ENCODE data around the gene ANKRD13D. TPM values are rescaled to one million over a fixed set of nuclear protein-coding genes. Genes with fewer than 3 reads are reported as not detected.
"Not testable (repeated sequence)": the region's sequence is repeated elsewhere in the genome, so short reads cannot be mapped to it uniquely, and the experiment has no call there.

ANKRD13D gene
- total and polyA plus RNA-seq, 12 donors: 8.7 to 205 (median 40.4) TPM

DNA sequence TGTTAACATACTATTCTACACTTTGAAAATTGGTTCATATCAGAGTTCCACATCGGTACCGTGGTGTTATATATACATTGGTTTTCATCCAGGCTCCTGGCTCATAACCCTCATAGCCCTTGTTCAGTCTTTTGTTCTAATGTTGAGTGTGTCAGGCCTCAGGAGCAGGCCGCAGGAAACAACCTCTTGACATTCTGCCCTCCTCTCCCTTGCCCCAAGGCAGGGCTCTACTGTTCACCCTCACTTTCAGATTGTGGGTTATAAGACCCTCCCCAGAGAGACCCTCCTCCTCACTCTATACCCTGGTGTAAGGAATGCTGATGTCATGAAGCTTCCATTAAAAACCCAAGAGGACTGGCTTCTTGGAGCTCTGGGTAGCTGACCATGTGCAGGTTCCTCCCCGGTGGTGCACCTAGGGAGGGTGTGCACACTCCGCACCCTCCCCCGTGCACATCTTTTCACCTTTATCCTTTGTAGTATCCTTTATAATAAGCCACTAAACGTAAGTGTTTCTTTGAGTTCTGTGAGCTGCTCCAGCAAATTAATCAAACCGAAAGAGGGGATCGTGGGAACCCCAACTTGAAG is 26.3 kb downstream of the ANKRD13D start:
- DNase-seq: peak in 1 of 7 donors; percentile 29
- Histone ChIP-seq H3K36me3 (replicated peaks in 1 of 2) (peaks cover 0 to 3% of the 10 kb centered on the region in 2 donors), H3K4me1 (replicated peaks in 1 of 2) (peaks cover 0 to 12% of the 10 kb centered on the region in 2 donors), H3K27ac (no peak overlapping the region), H3K27me3 (no peaks in the 10 kb centered on the region), H3K9me3 (replicated peaks in 1 of 3) (no peaks in the 10 kb centered on the region), H3K4me3 (no peak overlapping the region)
- 84 to 91% (median 86%) methylated on average over 9 of the region's 9 CpGs for WGBS, 4 donors
- intact Hi-C loops (cut with DNase I): loop anchor here in 1 of 2 donors (10.0 kb wide), 1 partner anchor 231 kb away; no protein-coding TSS in a partner anchor
- TF ChIP-seq, protein P1, sequence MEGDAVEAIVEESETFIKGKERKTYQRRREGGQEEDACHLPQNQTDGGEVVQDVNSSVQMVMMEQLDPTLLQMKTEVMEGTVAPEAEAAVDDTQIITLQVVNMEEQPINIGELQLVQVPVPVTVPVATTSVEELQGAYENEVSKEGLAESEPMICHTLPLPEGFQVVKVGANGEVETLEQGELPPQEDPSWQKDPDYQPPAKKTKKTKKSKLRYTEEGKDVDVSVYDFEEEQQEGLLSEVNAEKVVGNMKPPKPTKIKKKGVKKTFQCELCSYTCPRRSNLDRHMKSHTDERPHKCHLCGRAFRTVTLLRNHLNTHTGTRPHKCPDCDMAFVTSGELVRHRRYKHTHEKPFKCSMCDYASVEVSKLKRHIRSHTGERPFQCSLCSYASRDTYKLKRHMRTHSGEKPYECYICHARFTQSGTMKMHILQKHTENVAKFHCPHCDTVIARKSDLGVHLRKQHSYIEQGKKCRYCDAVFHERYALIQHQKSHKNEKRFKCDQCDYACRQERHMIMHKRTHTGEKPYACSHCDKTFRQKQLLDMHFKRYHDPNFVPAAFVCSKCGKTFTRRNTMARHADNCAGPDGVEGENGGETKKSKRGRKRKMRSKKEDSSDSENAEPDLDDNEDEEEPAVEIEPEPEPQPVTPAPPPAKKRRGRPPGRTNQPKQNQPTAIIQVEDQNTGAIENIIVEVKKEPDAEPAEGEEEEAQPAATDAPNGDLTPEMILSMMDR (IDR thresholded peaks at IDR 0.05): no peak
- TF ChIP-seq POLR2A (IDR thresholded peaks at IDR 0.05): no peak

DNA sequence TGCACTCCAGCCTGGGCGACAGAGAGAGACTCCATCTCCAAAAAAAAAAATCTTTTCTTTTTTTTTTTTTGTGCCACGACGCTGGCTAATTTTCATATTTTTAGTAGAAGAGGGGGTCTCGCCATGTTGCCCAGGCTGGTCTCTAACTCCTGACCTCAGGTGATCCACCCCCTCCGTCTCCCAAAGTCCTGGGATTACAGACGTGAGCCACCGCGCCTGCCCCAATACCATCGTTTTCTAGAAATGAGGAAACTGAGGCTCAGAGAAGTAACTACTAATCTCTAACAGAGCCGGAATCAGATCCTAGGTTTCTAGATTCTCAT is 27.7 kb downstream of the ANKRD13D start:
- H3K4me3 ChIP-seq: peak overlapping the region in 3 of 4 donors; percentile 3 to 90 (median 73)
- no peaks in the 10 kb centered on the region for H3K27me3 ChIP-seq
- TF ChIP-seq, protein P1 (IDR thresholded peaks at IDR 0.05): no peak
- TF ChIP-seq POLR2A (IDR thresholded peaks at IDR 0.05): no peak
- no peaks in the 10 kb centered on the region for H3K9me3 ChIP-seq (replicated peaks in 1 of 3)
- peaks cover 0 to 12% of the 10 kb centered on the region in 2 donors for H3K4me1 ChIP-seq (replicated peaks in 1 of 2)
- no peak for DNase-seq
- H3K36me3 ChIP-seq (replicated peaks in 1 of 2): no peaks in the 10 kb centered on the region
- intact Hi-C loops (cut with DNase I): loop anchor here (2.0 to 10.0 kb wide), 2 partner anchors 50 to 232 kb away; partner anchors contain the start of gene GRK2 (in 2 of the 2)
- peak overlapping the region; percentile 44 to 94 (median 80) for H3K27ac ChIP-seq
- WGBS, 4 donors: 1 to 3% (median 2%) methylated on average over 8 to 10 of the region's 10 CpGs

DNA sequence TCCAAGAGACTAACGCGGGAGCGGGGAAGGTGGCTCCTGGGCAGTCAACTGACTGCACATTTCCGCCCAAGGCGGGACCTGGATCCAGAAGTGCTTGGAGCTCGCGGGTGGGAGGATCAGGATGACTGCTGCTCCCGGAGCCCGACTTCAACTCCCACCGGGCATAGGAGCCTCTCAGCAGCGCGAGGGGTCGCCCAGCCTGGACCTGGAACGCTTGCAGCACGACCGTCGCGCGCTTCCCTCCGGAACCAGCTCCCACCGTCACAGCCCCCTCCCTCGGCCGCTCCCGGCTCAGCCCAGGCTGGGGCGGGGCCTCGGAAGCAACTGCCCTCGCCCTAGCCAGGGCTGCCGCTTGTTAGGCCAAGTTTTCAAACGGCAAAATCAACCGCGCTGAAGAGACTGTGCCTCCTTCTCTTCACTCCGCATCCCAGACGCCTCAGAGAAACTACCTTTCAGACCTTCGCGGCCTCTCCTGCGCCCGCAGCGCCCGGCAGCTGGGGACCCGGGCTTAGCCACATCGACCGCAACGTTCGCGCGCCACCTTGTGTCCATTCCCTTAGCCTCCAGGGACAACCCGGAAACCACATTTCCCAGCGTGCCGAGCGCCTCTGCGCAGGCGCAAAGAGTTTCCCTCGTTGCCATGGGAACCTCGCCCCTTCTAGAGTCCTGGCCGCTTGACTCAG is 28.2 kb downstream of the ANKRD13D start:
- no peaks in the 10 kb centered on the region for H3K9me3 ChIP-seq (replicated peaks in 1 of 3)
- peaks cover 0 to 12% of the 10 kb centered on the region in 2 donors for H3K4me1 ChIP-seq (replicated peaks in 1 of 2)
- DNase-seq: peak; percentile 95 to 99 (median 97)
- H3K27ac ChIP-seq: peak overlapping the region; percentile 44 to 94 (median 80)
- no peaks in the 10 kb centered on the region for H3K27me3 ChIP-seq
- 0 to 1% (median 0%) methylated on average over 21 to 55 of the region's 55 CpGs for WGBS, 4 donors
- intact Hi-C loops (cut with DNase I): loop anchor here (2.0 to 10.0 kb wide), 2 partner anchors 51 to 233 kb away; partner anchors contain the start of gene GRK2 (in 2 of the 2)
- H3K36me3 ChIP-seq (replicated peaks in 1 of 2): no peaks in the 10 kb centered on the region
- peak overlapping the region; percentile 26 to 90 (median 60) for H3K4me3 ChIP-seq
- TF ChIP-seq POLR2A (IDR thresholded peaks at IDR 0.05): peak; percentile 34 to 46
- TF ChIP-seq, protein P1 (IDR thresholded peaks at IDR 0.05): peak; percentile 81 to 100 (median 98)

DNA sequence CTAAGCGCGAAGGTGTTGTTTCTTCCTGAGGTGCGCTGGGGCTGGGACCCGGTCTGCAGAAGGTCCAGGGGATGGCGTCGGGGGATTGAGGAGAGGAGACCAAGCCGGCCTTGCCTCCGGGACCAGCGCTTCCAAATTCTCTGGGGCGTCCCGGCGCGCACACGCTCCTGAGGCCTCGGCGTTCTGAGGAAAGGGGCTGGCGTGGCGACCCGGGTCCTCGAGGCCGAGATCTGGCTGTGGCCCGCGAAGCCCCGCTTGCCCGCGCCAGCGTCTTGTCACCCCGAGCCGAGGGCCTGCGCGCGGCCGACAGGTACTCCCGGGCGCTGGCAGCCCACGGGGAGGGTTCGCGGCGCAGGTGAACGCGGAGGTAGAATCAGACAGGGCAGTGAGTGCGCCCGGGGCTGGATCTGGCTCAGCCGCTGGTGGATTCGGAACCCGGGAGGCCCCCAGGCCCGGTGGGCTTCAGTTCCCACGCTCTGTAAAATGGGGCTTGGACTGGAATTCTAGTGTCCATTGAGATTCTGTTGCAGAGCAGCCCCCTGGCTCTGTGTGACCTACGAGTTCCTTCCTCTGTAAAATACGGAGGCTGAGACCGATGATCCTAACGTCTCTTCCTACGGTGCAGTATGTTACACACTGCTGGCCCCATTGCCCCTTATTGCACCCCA is 28.9 kb downstream of the ANKRD13D start:
- peak overlapping the region; percentile 26 to 90 (median 60) for H3K4me3 ChIP-seq
- peaks cover 0 to 12% of the 10 kb centered on the region in 2 donors for H3K4me1 ChIP-seq (replicated peaks in 1 of 2)
- WGBS, 4 donors: 1 to 7% (median 1%) methylated on average over 5 to 53 of the region's 53 CpGs
- no peak for TF ChIP-seq POLR2A (IDR thresholded peaks at IDR 0.05)
- TF ChIP-seq, protein P1 (IDR thresholded peaks at IDR 0.05): peak in 1 of 6 experiments; percentile 0
- H3K9me3 ChIP-seq (replicated peaks in 1 of 3): no peaks in the 10 kb centered on the region
- intact Hi-C loops (cut with DNase I): loop anchor here (2.0 to 10.0 kb wide), 2 partner anchors 51 to 233 kb away; partner anchors contain the start of gene GRK2 (in 2 of the 2)
- peak overlapping the region in 2 of 5 donors; percentile 80 to 94 for H3K27ac ChIP-seq
- H3K36me3 ChIP-seq (replicated peaks in 1 of 2): no peaks in the 10 kb centered on the region
- H3K27me3 ChIP-seq: no peaks in the 10 kb centered on the region
- no peak for DNase-seq

DNA sequence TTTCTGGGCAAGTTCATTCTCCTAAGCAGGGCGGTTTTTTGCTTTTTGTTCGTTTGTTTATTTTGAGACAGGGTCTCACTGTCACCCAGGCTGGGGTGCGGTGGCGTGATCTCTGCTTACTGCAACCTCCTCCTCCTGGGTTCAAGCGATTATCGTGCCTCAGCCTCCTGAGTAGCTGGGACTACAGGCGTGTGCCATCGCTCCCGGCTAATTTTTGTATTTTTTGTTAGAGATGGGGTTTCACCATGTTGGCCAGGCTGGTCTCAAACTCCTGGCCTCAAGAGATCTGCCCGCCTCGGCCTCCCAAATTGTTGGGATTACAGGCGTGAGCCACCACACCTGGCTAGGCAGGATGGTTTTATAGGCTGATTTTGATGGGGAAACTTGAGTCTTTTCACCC is 29.8 kb downstream of the ANKRD13D start:
- H3K9me3 ChIP-seq (replicated peaks in 1 of 3); H3K27ac ChIP-seq; H3K36me3 ChIP-seq (replicated peaks in 1 of 2); H3K27me3 ChIP-seq; H3K4me3 ChIP-seq: not testable (repeated sequence)
- peak in 1 of 7 donors; percentile 46 for DNase-seq
- H3K4me1 ChIP-seq (replicated peaks in 1 of 2): peaks cover 0 to 12% of the 10 kb centered on the region in 2 donors
- 90 to 94% (median 91%) methylated on average over 12 of the region's 12 CpGs for WGBS, 4 donors
- intact Hi-C loops (cut with DNase I): loop anchor here in 1 of 2 donors (10.0 kb wide), 1 partner anchor 234 kb away; no protein-coding TSS in a partner anchor
